ENCODE results near the gene RUNX2. TPM values are rescaled to one million over a fixed set of nuclear protein-coding genes. Genes with fewer than 3 reads are reported as not detected.

Gene RUNX2
- polyA plus RNA-seq, 1 of the 3 experiments (the other 2 are of a cell fraction), result 4.4 TPM

DNA sequence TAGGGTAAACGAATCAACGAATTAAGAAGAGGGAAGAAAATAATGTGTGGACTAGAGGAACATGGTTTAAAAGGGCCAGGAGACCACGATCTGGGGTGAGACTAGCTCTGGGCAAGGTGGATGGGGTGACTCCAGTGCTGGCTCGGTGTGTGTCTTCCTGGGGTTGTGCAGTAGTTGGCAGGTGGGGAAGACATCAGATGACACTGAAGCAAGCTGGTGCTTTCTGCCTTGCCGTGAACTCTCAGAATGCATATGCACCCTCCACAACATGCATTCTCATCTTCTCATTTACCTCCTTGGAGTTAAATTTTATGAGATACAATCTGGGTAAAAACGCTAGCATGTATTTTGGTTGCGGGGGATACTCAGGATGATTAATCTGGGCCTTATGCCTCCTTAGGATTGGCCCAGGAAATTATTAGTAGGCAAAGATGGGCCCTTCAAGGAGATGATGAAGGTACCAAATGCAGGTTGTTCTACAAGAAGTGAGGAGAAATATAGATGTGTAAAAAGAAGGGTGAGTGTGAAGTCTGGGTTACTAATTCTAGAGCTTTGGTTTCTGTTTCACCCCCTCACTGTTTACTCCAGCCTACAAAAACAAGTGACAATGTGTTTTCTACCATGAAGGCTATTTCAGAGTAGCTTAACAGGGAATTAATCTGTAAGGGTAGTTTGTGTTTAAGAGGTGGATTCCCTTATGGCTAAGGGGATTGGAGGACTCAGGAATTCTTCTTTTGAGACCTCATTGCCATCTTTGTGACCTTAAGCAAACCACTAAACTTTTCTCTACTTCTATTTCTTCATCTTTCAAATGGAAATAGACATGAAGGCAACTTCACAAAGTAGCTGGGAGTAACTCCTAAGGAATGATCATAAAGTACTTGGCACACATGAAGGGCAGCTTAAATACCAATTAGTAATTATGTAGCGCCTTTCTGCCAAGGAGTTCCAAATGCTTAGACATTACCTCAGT is 120.6 kb downstream of the RUNX2 start:
- ChIA-PET CTCF (no interaction called here), POLR2A (no interaction called here)
- H3K9me3 ChIP-seq, result no peaks in the 10 kb centered on the region
- H3K9ac ChIP-seq, result no peak overlapping the region
- H3K4me1 ChIP-seq (ENCODE audit: control insufficient read depth in 1 of 2, insufficient read depth in 2 of 2, low read depth in 1 of 2, low read length in 1 of 2), result peaks cover 0 to 31% of the 10 kb centered on the region in 2 experiments; a peak in 3 of 4 replicates
- no peaks in the 10 kb centered on the region for H3K79me2 ChIP-seq (ENCODE audit: insufficient read depth)
- no peaks in the 10 kb centered on the region for H3K9me2 ChIP-seq
- peaks cover 2 to 7% of the 10 kb centered on the region in 2 experiments for H3K36me3 ChIP-seq (replicated peaks in 1 of 2; ENCODE audit: control insufficient read depth in 1 of 2, insufficient read depth in 2 of 2, low read length in 1 of 2)
- 68% methylated on average over 8 of the region's 8 CpGs for WGBS (ENCODE audit: low lambda C conversion rate)
- TF ChIP-seq JUND (IDR thresholded peaks at IDR 0.05) (no peak), MXI1 (IDR thresholded peaks at IDR 0.05; ENCODE audit: low read depth, low read length) (no peak), EP300 (IDR thresholded peaks at IDR 0.05; ENCODE audit: borderline replicate concordance in 1 of 2, low read depth in 1 of 2, low read length in 1 of 2) (no peak), TEAD4 (IDR thresholded peaks at IDR 0.05; ENCODE audit: borderline replicate concordance, insufficient read depth) (no peak), YY1 (IDR thresholded peaks at IDR 0.05; ENCODE audit: low read depth) (no peak), GABPA (IDR thresholded peaks at IDR 0.05; ENCODE audit: low read depth) (no peak), MEF2A (IDR thresholded peaks at IDR 0.05; ENCODE audit: borderline replicate concordance, low read depth) (no peak), RCOR1 (IDR thresholded peaks at IDR 0.05; ENCODE audit: low read length) (no peak), NRF1 (IDR thresholded peaks at IDR 0.05; ENCODE audit: low read depth, low read length) (no peak)
- TF ChIP-seq, protein P1, sequence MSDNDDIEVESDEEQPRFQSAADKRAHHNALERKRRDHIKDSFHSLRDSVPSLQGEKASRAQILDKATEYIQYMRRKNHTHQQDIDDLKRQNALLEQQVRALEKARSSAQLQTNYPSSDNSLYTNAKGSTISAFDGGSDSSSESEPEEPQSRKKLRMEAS (IDR thresholded peaks at IDR 0.05; ENCODE audit: low read depth), result no peak
- TF ChIP-seq, protein P2, sequence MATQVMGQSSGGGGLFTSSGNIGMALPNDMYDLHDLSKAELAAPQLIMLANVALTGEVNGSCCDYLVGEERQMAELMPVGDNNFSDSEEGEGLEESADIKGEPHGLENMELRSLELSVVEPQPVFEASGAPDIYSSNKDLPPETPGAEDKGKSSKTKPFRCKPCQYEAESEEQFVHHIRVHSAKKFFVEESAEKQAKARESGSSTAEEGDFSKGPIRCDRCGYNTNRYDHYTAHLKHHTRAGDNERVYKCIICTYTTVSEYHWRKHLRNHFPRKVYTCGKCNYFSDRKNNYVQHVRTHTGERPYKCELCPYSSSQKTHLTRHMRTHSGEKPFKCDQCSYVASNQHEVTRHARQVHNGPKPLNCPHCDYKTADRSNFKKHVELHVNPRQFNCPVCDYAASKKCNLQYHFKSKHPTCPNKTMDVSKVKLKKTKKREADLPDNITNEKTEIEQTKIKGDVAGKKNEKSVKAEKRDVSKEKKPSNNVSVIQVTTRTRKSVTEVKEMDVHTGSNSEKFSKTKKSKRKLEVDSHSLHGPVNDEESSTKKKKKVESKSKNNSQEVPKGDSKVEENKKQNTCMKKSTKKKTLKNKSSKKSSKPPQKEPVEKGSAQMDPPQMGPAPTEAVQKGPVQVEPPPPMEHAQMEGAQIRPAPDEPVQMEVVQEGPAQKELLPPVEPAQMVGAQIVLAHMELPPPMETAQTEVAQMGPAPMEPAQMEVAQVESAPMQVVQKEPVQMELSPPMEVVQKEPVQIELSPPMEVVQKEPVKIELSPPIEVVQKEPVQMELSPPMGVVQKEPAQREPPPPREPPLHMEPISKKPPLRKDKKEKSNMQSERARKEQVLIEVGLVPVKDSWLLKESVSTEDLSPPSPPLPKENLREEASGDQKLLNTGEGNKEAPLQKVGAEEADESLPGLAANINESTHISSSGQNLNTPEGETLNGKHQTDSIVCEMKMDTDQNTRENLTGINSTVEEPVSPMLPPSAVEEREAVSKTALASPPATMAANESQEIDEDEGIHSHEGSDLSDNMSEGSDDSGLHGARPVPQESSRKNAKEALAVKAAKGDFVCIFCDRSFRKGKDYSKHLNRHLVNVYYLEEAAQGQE (IDR thresholded peaks at IDR 0.05; ENCODE audit: low read depth, low read length), result no peak
- TF ChIP-seq, protein P3, sequence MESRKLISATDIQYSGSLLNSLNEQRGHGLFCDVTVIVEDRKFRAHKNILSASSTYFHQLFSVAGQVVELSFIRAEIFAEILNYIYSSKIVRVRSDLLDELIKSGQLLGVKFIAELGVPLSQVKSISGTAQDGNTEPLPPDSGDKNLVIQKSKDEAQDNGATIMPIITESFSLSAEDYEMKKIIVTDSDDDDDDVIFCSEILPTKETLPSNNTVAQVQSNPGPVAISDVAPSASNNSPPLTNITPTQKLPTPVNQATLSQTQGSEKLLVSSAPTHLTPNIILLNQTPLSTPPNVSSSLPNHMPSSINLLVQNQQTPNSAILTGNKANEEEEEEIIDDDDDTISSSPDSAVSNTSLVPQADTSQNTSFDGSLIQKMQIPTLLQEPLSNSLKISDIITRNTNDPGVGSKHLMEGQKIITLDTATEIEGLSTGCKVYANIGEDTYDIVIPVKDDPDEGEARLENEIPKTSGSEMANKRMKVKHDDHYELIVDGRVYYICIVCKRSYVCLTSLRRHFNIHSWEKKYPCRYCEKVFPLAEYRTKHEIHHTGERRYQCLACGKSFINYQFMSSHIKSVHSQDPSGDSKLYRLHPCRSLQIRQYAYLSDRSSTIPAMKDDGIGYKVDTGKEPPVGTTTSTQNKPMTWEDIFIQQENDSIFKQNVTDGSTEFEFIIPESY (IDR thresholded peaks at IDR 0.05; ENCODE audit: borderline replicate concordance, low read depth), result no peak
- TF ChIP-seq, protein P4, sequence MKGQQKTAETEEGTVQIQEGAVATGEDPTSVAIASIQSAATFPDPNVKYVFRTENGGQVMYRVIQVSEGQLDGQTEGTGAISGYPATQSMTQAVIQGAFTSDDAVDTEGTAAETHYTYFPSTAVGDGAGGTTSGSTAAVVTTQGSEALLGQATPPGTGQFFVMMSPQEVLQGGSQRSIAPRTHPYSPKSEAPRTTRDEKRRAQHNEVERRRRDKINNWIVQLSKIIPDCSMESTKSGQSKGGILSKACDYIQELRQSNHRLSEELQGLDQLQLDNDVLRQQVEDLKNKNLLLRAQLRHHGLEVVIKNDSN (IDR thresholded peaks at IDR 0.05; ENCODE audit: borderline replicate concordance, low read depth), result no peak
- H3K4me3 ChIP-seq (ENCODE audit: low read depth in 2 of 2, low read length in 1 of 2), result no peak overlapping the region
- H3K4me2 ChIP-seq, result no peak overlapping the region
- no peak overlapping the region for H3K27ac ChIP-seq (ENCODE audit: low read depth in 2 of 2, low read length in 1 of 2)
- no peaks in the 10 kb centered on the region for H3K27me3 ChIP-seq (ENCODE audit: insufficient read depth)
- H4K20me1 ChIP-seq (ENCODE audit: insufficient read depth), result no peaks in the 10 kb centered on the region
- H3F3A ChIP-seq (replicated peaks; ENCODE audit: insufficient read depth), result peaks cover 20% of the 10 kb centered on the region
- DNase-seq, result no peak
- H2AFZ ChIP-seq (ENCODE audit: low read depth), result no peak overlapping the region
